Endometrial microvascular endothelial cells (primary cell): ENCODE measurements around the gene WFDC2. TPM values are rescaled to one million over a fixed set of nuclear protein-coding genes. Genes with fewer than 3 reads are reported as not detected.

Source experiments
- in situ Hi-C: cut with HindIII; loops from 2 replicates; pipeline ENCODE4 v1.10.0; 2017; ENCODE audit warnings: low sequenced_read_pairs, low pct_unique_long_range_greater_than_20kb; ENCODE audit errors: inconsistent ontology term
- total RNA-seq: library from RNA; depleted of rRNA; stranded (reverse); fragments of >200 nt; gene quantifications from one replicate; pipeline ENCODE4 v1.2.3, GENCODE V29; 2015; ENCODE audit errors: inconsistent ontology term

Gene WFDC2, protein sequence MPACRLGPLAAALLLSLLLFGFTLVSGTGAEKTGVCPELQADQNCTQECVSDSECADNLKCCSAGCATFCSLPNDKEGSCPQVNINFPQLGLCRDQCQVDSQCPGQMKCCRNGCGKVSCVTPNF
- not detected for total RNA-seq

DNA sequence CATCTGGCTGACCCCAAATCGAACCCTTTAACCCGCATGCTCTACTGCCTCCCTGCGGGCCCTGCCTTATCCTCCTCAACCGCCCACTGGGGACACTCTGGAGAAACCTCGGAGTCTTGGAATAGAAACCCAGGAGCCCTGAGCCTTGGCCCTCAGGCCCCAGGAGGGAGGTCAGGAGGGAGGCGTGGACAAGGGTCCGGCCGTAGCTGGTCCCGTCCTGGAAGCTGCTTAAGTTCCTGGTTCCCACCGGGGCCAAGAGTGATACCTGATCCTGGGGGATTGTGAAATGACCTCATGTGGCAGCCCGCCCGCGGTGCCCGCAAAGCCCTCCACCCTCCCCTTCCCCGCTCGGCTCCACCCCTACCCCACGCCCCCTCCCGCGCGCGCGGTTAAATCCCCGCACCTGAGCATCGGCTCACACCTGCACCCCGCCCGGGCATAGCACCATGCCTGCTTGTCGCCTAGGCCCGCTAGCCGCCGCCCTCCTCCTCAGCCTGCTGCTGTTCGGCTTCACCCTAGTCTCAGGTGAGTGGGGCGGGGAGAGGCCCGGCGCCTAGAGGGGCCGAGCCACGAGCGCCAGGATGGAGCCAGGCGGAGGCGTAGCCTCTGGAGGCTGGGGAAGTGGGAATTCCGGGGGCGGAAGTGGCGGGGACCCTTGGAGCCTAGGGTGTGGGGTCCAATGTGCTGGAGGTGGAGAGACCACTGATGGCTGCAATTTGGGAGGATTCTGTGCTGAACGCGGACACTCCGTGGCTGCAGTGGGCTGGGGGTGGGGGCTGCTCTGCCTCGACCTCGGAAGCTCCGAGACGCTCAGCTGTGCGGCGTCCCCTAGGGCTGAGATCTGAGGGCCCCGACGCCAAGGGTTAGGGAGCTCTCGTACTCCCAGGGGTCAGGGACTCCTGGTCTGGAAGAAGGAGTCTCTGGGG lies at the start of gene WFDC2:
Gene WFDC2 (plus strand): TSS at position 418 of the 926 bp plus-strand sequence. CDS start 29 bp downstream, at position 447.
- in situ Hi-C loops, result no loop called here

DNA sequence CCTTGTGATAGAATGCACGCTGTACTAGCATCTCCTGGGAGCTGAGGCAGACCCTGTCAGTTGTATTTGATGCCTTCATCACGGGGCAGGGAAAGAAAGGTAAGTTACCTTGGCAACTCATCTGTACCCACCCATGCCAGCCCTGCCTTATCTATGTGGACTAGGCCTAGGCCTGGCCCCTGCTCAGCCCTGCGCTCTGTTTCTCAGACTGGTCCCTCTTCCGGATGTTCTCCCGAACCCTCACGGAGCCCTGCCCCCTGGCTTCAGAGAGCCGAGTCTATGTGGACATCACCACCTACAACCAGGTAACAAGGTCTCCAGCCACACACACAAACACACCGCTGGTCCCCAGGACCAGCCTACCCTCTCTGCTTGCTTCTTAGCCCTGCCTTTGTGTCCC lies 49.4 kb upstream of the WFDC2 start:
- in situ Hi-C loops, result no loop called here

DNA sequence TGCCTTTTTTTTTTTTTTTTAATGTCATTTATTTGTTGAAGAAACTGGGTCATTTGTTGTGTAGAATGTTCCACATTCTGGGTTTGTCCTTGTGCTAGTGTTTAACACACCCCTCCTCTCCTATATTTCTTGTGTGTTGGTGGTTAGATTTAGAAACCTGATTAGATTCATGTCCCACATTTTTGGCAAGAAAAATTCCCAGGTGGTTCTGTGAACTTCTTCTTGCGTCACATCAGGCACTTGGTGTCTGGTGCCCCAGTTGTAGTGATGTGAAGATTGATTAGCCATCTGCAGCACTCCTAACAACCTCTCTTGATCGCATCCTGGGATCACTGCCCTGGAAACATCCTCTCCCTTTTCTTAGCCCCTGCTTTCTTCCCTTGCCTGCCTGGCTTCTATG lies 45.9 kb upstream of the WFDC2 start:
- in situ Hi-C loops, result no loop called here

DNA sequence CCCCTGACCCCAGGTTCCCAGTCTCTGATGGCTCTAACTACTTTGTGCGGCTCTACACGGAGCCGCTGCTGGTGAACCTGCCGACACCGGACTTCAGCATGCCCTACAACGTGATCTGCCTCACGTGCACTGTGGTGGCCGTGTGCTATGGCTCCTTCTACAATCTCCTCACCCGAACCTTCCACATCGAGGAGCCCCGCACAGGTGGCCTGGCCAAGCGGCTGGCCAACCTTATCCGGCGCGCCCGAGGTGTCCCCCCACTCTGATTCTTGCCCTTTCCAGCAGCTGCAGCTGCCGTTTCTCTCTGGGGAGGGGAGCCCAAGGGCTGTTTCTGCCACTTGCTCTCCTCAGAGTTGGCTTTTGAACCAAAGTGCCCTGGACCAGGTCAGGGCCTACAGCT lies 44.0 kb upstream of the WFDC2 start:
- in situ Hi-C loops, result no loop called here

DNA sequence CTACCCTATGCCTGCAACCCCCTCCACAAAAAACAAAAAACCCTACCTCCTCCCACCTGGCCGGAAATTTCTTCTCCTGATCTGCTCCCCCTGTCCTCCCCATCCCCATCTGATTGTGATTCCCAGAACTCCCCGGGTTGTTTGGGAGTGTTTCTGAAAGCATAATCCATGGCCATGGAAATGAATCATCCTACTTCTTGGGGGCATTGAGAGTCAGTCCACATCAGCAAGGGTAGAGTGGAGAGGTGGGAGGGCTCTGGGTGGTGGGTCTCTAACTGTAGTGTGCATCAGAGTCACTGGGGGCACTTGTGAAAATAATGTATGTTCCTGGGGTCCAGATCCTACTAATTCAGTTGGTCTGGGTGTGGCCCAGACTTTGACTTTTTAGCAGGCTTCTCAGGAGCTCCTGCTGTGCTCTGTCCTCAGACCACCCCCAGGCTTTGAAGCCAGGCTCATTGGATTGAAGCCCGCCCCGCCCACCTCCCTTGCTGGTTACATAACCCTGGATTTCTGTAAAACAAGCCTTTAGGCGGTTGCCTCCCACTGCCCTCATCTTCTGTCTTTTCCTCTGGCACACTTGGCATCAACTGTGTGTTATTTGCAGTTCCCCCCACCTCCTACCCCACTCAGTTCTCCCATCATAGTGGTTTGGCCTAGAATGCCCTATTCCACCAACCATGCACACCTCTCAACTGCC lies 43.1 kb upstream of the WFDC2 start:
- in situ Hi-C loops, result no loop called here

DNA sequence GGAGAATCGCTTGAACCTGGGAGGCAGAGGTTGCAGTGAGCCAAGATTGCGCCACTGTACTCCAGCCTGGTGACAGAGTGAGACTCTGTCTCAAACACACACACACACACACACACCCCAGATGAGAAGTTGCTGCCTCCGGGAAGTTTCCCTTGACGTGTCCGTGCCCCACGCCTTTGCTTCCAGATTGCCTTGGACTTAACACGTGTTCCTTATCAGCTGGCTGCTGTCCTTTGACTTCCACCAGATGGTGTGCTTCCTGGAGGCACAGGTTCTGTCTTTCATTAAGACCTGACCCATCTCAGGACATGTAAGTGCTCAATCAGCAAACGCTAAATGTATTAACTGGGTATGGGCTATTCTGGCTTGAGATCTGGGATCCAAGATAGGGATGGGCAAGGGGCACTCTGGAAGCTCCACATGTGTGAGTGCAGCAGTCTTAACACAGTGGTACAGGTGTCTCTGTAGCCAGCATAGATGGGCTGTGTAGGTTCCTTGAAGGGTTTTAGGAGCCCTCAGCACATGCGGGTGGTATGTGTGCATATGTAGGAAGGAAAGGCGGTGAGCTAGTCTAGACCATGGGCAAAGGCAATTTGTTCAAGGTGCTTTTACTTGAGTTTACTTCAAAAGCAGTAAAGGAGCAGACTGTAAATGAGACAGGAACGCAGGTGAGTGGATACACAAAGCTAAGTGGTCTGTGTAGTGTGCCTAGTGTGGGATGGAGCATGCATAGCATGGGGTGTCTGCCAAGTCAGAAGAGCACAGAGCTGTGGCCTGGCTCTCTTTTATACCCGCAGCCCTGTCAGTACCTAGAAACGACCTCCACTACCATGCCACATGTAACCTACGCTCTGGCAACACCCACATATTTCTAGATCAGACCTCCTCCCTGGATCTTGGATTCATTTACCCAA lies 42.1 kb upstream of the WFDC2 start:
- in situ Hi-C loops, result no loop called here

DNA sequence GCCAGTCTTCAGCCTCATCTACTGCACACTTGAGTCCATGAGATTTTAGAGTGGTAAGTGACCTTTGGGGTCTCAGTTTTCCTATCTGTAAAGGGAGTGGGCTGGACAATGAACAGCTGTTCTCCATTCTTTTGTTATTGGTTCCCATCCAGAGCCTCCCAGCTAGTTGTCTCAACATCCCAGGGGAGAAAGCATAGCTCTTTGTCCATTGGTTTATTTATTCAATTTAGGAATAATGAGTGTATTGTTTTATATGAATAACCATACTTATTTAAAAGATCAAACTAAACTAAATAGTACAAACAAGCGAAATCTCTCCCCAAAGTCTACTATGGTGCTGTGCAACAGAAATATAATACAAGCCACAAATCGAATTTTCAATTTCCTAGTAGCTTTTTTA lies 39.9 kb upstream of the WFDC2 start:
- in situ Hi-C loops, result no loop called here

DNA sequence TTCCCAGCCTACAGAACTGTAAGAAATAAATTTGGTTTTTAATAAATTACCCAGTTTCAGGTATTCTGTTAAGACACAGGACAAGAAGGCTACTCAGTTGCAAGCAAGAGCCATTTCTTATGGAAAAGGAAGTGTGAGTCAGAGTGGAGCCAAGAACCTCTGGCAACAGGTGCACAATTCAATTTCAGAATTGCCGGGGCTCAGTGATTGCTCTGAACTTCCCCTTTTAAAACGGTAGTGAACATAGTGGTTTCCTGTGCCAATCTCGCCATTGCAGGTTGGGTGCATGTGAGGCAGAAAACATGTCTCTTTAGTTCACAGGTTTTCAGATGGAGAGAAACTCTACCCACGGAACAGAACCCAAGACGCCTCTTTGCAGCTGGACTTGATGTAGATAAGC lies 37.3 kb upstream of the WFDC2 start:
- in situ Hi-C loops, result no loop called here

DNA sequence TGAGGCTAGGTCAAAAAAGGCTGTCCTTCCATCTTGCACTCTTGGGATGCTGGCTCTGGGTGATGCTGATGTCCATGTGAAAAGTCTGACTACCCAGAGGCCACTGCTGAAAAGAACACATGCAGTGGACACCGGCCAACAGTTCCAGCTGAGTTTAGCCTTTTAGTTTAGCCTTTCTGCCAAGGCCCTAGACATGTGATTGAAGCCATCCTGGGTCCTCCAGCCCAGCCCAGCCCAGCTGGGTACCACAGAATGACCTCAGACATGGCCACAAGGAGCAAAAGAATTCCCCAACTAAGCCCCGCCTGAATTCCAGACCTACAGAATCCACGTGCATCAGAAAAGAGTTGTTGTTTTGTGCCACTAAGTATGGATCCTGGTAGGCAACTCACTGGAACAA lies 36.2 kb upstream of the WFDC2 start:
- in situ Hi-C loops, result no loop called here

DNA sequence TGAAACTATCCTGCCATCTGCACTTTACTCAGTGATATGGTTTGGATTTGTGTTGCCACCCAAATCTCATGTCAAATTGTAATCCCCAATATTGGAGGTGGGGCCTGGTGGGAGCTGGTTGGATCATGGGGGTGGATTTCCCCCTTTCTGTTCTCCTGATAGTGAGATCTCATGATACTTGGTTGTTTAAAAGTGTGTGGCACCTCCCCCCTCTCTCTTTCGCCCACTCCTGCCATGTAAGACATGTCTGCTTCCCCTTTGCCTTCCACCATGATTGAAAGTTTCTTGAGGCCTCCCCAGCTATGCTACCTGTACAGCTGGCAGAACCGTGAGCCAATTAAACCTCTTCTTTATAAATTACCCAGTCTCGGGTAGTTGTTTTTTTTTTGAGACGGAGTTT lies 35.6 kb upstream of the WFDC2 start:
- in situ Hi-C loops, result no loop called here

DNA sequence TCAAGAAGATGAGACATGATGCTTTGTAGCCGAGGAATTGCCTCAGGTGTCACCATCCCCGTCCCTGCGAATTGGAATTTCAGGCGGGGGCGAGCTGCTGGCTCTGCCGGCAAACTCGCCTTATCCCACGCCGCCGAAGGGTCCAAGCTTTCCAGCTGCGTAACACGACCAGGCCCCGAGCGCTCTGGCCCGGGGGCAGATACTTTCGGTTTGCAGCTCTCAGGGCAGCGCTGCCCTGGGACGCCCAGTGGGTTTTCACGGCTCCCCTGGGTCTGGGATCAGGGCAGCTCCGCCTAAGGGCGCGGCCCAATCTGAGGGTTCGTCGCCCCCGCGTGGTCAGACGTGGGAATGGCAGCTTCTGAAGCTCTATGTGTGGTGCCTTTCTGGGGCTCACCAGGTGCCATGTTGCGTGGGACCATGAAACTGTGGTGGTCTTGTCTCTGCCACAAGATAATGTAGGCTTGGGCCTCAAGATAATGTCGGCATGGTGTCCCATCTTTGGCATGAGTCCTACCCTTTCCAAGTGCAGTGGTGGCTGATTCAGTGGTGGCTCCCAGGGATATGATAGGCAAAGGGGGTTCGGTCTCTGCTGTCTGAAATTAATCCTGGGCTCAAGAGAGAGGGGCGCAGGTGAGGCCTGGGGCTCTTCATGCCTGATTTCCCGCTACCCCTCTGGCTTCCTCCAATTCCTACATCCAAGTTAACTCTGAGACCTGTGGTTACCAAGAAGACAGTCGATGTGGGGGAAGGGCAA lies 32.6 kb upstream of the WFDC2 start:
- in situ Hi-C loops, result no loop called here

DNA sequence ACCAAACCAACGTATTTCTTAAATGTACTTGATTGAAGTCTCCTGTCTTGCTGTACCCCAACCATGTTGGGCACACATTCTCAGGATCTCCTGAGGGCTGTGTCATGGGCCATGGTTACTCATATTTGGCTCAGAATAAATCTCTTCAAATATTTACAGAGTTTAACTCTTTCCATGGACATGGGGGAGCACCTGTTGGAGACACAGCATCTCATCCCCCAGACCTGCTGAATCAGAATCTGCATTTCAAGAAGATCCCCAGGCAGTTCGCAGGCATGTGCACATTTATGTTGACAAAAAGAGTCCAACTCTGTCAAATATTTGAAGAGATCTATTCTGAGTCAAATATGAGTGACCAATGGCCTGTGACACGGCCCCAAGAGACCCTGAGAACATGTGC lies 29.1 kb upstream of the WFDC2 start:
- in situ Hi-C loops, result no loop called here

DNA sequence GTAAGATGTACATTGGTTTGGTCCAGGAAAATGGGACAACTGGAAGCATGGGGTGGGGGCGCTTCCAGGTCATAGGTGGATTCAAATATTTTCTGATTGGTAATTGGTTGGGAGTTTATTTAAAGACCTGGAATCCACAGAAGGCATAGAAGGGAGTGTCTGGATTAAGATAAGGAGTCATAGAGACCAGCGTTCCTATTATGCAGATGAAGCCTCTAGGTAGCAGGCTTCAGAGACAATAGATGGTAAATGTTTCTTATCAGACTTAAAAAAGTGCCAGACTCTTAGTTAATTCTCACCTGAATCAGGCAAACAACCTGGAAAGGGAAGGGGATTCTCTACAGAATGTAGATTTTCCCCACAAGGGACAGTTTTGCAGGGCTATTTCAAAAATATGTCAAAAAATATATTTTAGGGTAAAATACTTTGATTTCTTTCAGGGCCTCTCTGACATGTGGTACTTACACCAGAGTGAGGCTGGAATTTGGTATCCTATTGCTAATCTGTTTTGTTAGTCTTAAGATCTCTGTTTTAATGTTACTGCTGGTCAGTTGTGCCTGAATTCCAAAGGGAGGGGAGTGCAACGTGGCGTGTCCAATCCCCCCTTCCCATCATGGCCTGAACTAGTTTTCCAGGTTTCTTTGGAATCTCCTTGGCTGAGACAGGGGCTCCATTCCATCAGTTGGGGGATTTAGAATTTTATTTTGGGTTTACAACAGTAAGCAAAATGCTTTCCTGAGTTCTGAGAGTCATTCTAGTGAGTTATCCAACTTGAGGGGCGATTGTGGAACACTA lies 28.5 kb upstream of the WFDC2 start:
- in situ Hi-C loops, result no loop called here

DNA sequence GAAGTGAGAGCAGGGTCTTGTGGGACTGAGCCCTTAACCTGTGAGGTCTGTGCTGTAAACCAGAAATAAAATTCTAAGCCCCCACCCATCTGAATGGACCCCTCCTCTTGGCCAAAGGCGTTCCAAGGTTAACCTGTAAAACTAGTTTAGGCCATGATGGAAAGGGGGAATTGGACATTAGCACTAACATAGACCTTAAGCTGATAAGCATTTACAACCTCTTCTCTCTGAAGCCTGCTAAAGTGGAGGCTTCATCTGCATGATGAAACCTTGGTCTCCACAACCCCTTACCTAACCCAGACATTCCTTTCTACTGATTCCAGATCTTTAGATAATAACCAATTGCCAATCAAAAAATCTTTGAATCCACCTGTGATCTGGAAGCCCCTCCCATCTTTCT lies 27.8 kb upstream of the WFDC2 start:
- in situ Hi-C loops, result no loop called here

DNA sequence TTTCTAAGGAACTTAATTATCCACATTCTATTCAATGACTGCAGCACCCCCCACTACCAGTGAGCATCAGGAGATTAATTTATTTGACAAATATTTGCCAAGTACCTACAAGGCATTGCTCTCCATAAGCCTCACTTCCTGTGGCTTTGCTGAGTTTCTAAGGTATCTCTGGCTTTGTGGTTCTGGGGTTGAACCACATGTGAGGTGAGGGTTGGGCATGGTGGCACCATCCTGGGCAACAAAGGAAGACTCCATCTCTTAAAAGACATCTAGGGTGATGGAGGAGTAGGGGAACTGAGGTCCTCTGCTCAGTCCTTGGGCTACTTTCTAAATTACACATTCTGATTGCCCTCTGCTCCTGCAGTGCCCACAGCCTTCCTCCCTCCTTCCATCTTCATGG lies 25.5 kb upstream of the WFDC2 start:
- in situ Hi-C loops, result no loop called here

DNA sequence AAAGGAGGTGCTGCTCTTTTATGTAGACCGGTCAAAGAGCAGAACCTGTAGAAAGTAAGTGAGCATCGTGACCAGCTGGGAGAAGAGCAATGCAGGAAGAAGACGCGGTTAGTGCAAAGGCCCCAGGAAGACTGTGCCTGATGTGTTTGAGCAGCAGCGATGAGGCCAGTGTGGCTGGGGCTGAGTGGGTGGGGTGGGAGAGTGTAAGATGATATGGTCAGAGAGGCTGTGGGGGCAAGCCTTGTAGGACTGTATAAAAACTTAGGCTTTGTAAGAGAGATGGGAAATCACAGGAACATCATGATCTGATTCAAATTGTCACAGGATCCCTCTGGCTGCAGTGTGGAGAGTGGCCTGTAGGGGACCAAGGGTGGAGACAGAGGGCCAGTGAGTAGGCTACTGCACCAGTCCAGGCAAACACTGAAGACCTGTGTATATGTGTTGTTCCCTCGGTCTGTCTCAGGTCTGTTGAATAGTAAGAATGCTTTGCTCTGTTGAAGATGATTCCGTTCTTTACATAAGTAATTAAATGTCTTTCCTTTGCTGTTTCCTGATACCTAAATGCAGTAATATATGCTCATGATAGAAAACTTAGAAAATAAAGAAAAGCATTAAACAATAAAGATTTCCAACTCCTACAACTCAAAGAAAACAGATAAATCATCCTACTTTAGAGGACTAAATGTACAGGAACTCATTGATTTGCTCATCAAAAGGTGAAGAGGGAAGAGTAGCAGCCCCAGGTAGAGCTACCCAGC lies 23.6 kb upstream of the WFDC2 start:
- in situ Hi-C loops, result no loop called here

DNA sequence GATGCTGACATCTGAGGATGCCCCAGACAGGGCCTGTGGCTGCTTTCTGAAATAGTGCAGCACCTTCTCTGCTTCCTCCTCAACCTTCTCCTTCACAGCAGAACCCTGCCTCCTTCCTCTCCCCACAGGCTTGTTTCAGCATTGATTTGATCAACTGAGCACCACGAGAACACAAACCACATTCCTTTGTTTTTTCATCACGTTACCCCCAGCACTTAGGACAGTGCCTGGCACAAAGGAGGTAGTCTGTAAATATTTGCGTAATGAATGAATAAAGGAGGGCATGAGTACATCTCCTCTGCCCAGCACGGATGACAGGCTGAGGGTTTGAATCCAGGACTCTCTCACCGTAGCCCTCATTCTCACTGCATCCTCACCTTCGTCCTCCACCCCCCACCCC lies 21.3 kb upstream of the WFDC2 start:
- in situ Hi-C loops, result no loop called here
